MM.1S (cell line): ENCODE data around the gene CD82.

Source experiments
- DNase-seq: peaks from one replicate; pipeline ENCODE4 v3.0.0-alpha.2; 2015
- H2AFZ ChIP-seq: fragments of 300-600 bp; sonication (generic); 2 replicates; pipeline ENCODE4 v1.6.0; 2016; ENCODE audit warnings: antibody characterized with exemption, low read length
- H3F3A ChIP-seq: fragments of 300-600 bp; sonication (generic); 2 replicates; pipeline ENCODE4 v1.6.1; 2016; ENCODE audit warnings: mild to moderate bottlenecking, antibody characterized with exemption, low read length, moderate library complexity, mixed read lengths; ENCODE audit not compliant: insufficient read depth
- H3K27ac ChIP-seq: fragments of 300-600 bp; sonication (generic); 2 replicates; pipeline ENCODE4 v1.5.1; 2016; ENCODE audit warnings: mild to moderate bottlenecking, low read length
- H3K27me3 ChIP-seq: fragments of 300-600 bp; sonication (generic); replicated peaks from 2 replicates; pipeline ENCODE4 v1.6.0; 2016; ENCODE audit warnings: low read length; ENCODE audit not compliant: insufficient read depth
- H3K36me3 ChIP-seq: fragments of 300-600 bp; sonication (generic); replicated peaks from 2 replicates; pipeline ENCODE4 v1.6.1; 2016; ENCODE audit warnings: mild to moderate bottlenecking, low read length, mixed read lengths; ENCODE audit not compliant: insufficient read depth
- H3K4me1 ChIP-seq: fragments of 300-600 bp; sonication (generic); 2 replicates; pipeline ENCODE4 v1.6.1; 2016; ENCODE audit warnings: low read length, mixed read lengths
- H3K4me2 ChIP-seq: fragments of 300-600 bp; sonication (generic); 2 replicates; pipeline ENCODE4 v1.6.0; 2016; ENCODE audit warnings: low read depth, low read length
- H3K4me3 ChIP-seq: fragments of 300-600 bp; sonication (generic); 2 replicates; pipeline ENCODE4 v1.5.1; 2016; ENCODE audit warnings: low read length, mixed read lengths
- H3K79me2 ChIP-seq: fragments of 300-600 bp; sonication (generic); 2 replicates; pipeline ENCODE4 v1.6.1; 2016; ENCODE audit warnings: mixed run types, low read length, mixed read lengths
- H3K9ac ChIP-seq: fragments of 300-600 bp; sonication (generic); 2 replicates; pipeline ENCODE4 v1.6.1; 2016; ENCODE audit warnings: low read length, mixed read lengths
- H3K9me2 ChIP-seq: fragments of 300-600 bp; sonication (generic); replicated peaks from 2 replicates; pipeline ENCODE4 v1.6.1; 2016; ENCODE audit warnings: mild to moderate bottlenecking, low read length, mixed read lengths; ENCODE audit not compliant: insufficient read depth
- H3K9me3 ChIP-seq: fragments of 300-600 bp; sonication (generic); replicated peaks from 2 replicates; pipeline ENCODE4 v1.6.1; 2016; ENCODE audit warnings: mild to moderate bottlenecking, low read length, mixed read lengths; ENCODE audit not compliant: insufficient read depth
- H4K20me1 ChIP-seq: fragments of 300-600 bp; sonication (generic); 2 replicates; pipeline ENCODE4 v1.6.1; 2016; ENCODE audit warnings: mild to moderate bottlenecking, low read length, moderate library complexity, mixed read lengths; ENCODE audit not compliant: insufficient read depth
- EZH2 ChIP-seq: fragments of 300-600 bp; sonication (generic); optimal IDR thresholded peaks from 2 replicates; pipeline ENCODE3; 2017; ENCODE audit warnings: low read depth, mild to moderate bottlenecking, antibody characterized with exemption, low read length, mixed read lengths
- EZH2phosphoT487 ChIP-seq: fragments of 300-600 bp; sonication (generic); IDR thresholded peaks from 2 replicates; pipeline ENCODE4 v1.6.1; 2018; ENCODE audit warnings: antibody characterized with exemption, low read length
- TF ChIP-seq, protein P1 (sequence below): fragments of 300-600 bp; sonication (generic); IDR thresholded peaks from 2 replicates; pipeline ENCODE4 v1.5.1; 2016; ENCODE audit warnings: antibody characterized with exemption, low read length, mixed read lengths

Gene CD82

DNA sequence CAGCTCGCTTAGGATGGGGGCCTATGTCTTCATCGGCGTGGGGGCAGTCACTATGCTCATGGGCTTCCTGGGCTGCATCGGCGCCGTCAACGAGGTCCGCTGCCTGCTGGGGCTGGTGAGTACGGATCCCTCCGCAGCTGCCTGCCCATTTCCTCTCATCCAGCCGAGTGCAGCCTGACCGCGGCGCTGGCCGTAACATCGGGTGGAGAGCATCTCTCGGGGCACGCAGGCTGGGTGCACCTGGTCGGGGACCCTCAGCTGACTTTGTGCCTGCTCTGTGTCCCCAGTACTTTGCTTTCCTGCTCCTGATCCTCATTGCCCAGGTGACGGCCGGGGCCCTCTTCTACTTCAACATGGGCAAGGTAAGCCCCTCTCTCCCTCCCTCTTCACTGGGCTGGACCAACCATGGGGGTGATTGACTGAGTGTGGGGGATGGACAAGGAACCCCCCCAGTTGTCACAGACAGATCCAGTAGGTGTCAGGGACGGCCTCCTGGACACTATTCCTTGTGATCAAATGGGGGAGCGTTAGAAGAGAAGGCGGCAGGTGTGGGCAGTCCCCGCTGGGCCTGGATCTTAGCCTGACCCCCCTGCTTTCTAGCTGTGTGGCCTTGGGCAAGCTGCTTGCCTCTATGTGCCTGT is 39.7 kb downstream of the CD82 start:
- H3K27ac ChIP-seq: no peak overlapping the region

DNA sequence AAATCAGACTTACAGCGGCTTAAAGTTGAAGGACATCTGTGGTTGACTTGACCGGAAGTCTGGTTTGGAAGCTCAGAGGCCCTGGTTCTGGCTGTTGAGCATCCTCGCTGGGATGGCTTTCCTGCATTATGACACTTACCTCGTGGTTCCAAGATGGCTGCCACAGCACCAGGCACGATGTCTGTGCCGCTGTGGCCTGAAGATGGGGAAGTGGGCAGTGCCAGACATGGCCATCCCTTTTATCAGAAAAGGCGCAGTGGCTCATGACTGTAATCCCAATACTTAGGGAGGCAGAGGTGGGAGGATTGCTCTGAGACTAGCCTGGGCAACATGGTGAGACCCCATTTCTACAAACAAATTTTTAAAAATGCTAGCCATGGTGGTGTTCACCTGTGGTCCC is 40.5 kb downstream of the CD82 start:
- Histone ChIP-seq H3K9me3 (no peaks in the 10 kb centered on the region), H3K27ac (no peak overlapping the region), H3K9ac (no peak overlapping the region), H3K36me3 (peaks cover 3% of the 10 kb centered on the region; the same call in 1 of the 2 replicates), H2AFZ (no peak overlapping the region), H3K27me3 (no peaks in the 10 kb centered on the region), H3K4me3 (no peak overlapping the region), H3F3A (no peaks in the 10 kb centered on the region), H3K4me1 (no peaks in the 10 kb centered on the region), H3K79me2 (no peaks in the 10 kb centered on the region), H3K4me2 (no peak overlapping the region), H4K20me1 (no peaks in the 10 kb centered on the region), H3K9me2 (no peaks in the 10 kb centered on the region)
- no peak for DNase-seq
- TF ChIP-seq EZH2: no peak
- no peak for TF ChIP-seq EZH2phosphoT487
- TF ChIP-seq, protein P1, sequence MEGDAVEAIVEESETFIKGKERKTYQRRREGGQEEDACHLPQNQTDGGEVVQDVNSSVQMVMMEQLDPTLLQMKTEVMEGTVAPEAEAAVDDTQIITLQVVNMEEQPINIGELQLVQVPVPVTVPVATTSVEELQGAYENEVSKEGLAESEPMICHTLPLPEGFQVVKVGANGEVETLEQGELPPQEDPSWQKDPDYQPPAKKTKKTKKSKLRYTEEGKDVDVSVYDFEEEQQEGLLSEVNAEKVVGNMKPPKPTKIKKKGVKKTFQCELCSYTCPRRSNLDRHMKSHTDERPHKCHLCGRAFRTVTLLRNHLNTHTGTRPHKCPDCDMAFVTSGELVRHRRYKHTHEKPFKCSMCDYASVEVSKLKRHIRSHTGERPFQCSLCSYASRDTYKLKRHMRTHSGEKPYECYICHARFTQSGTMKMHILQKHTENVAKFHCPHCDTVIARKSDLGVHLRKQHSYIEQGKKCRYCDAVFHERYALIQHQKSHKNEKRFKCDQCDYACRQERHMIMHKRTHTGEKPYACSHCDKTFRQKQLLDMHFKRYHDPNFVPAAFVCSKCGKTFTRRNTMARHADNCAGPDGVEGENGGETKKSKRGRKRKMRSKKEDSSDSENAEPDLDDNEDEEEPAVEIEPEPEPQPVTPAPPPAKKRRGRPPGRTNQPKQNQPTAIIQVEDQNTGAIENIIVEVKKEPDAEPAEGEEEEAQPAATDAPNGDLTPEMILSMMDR: no peak

More for the DNA sequence above, 39.7 kb downstream of the CD82 start:
- Histone ChIP-seq H3K9ac (no peak overlapping the region), H3K27me3 (no peaks in the 10 kb centered on the region), H3K9me2 (no peaks in the 10 kb centered on the region), H3F3A (no peaks in the 10 kb centered on the region), H3K79me2 (no peaks in the 10 kb centered on the region), H3K4me2 (no peak overlapping the region), H3K9me3 (no peaks in the 10 kb centered on the region), H3K36me3 (peaks cover 3% of the 10 kb centered on the region; the same call in 1 of the 2 replicates), H3K4me3 (no peak overlapping the region), H3K4me1 (no peaks in the 10 kb centered on the region), H4K20me1 (no peaks in the 10 kb centered on the region), H2AFZ (no peak overlapping the region)
- TF ChIP-seq, protein P1: no peak
- TF ChIP-seq EZH2phosphoT487 (no peak), EZH2 (no peak)
- DNase-seq: no peak

DNA sequence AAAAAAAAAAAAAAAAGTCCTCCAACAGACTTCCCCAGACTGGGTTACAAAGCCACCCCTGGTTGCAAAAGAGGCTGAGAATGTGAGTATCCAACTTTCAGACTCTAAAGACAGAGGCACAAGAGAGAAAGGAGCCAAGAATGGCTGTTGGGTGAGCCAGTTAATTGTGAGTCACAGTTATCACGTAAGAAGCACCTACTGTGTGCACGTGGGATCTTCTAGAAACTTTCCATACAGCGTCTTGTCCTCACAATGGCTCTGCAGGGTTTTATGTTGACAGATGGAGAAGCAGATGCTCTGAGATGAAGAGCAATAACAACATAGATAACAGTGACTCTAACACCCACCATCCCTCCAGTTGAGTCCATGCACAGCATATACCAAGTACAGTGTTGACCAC is 41.0 kb downstream of the CD82 start:
- H4K20me1 ChIP-seq: no peaks in the 10 kb centered on the region
- no peak overlapping the region for H2AFZ ChIP-seq
- H3K79me2 ChIP-seq: no peaks in the 10 kb centered on the region
- H3K9me2 ChIP-seq: no peaks in the 10 kb centered on the region
- no peaks in the 10 kb centered on the region for H3F3A ChIP-seq
- H3K27me3 ChIP-seq: no peaks in the 10 kb centered on the region
- no peak overlapping the region for H3K27ac ChIP-seq
- no peak overlapping the region for H3K9ac ChIP-seq
- no peak for DNase-seq
- no peaks in the 10 kb centered on the region for H3K9me3 ChIP-seq
- no peaks in the 10 kb centered on the region for H3K4me1 ChIP-seq
- no peak overlapping the region for H3K4me2 ChIP-seq
- H3K36me3 ChIP-seq: peaks cover 3% of the 10 kb centered on the region; the same call in 1 of the 2 replicates
- H3K4me3 ChIP-seq: no peak overlapping the region
- TF ChIP-seq EZH2phosphoT487: no peak

DNA sequence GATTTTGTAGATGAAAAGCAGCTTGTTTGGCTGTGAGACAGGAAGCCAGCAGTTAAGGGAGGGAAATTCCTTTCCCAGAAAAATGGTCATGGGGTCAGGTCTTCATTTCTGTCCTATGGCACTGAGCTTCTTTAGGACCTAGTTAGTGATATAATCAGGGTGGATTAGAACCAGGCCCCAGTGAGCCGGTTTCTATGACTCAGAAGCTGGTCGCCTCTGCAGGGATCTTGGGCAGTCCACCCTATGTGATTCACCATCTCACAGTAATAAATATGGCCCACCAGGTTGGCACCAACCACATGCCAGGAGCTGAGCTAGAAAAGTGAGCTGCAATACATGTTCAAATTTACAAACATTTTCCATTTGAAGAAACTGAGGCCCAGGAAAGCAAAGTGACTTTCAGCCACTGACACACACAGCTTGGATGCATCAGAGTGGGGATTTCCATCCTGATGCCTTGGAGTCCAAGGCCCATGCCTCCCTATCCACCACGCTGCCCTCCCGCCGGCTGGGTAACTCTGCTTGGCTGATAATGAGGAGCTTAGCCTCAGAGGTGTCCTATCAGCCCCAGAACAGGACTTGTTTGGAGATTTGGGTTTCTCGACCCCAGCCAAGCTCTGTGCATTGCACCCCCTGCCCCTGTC is 42.0 kb downstream of the CD82 start:
- H3K9me3 ChIP-seq: no peaks in the 10 kb centered on the region
- no peak for DNase-seq
- H3K9ac ChIP-seq: no peak overlapping the region
- H3K27me3 ChIP-seq: no peaks in the 10 kb centered on the region
- peaks cover 3% of the 10 kb centered on the region; the same call in 1 of the 2 replicates for H3K36me3 ChIP-seq
- no peak overlapping the region for H3K27ac ChIP-seq
- H2AFZ ChIP-seq: no peak overlapping the region
- no peaks in the 10 kb centered on the region for H3K9me2 ChIP-seq
- H3K4me3 ChIP-seq: no peak overlapping the region
- no peaks in the 10 kb centered on the region for H3K4me1 ChIP-seq
- no peak for TF ChIP-seq EZH2
- TF ChIP-seq EZH2phosphoT487: no peak
- TF ChIP-seq, protein P1: no peak
- H3K4me2 ChIP-seq: no peak overlapping the region
- no peaks in the 10 kb centered on the region for H4K20me1 ChIP-seq
- H3F3A ChIP-seq: no peaks in the 10 kb centered on the region
- H3K79me2 ChIP-seq: no peaks in the 10 kb centered on the region
